Measurements from ENCODE around the gene PKNOX2. TPM values are rescaled to one million over a fixed set of nuclear protein-coding genes. Genes with fewer than 3 reads are reported as not detected.

The PKNOX2 gene
- total and polyA plus RNA-seq, 9 of the 15 experiments (the other 6 are each of a cell fraction or from before 2014, with no cell fraction given) = not detected

DNA sequence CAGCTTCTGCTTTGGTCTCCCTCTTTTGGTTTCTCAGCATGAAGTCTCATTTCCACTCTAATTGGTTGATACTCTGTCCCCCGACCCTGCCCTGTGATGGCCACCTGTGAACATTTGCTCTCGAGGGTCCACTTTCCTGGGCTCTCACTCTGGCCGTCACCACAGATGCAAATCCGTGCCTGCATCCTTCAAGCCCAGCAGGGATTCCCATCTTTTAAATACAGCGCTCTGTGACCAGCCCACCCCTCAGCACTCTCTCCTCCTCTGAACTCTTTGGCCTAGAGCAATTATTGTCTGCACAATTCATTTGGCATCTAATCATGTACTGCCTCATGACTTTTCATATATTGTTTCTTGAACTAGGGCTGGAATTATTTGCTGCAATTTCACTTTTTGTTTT is 26.0 kb downstream of the PKNOX2 start (continued):
- TF ChIP-seq ZNF445 (CRISPR knock-in tag; IDR thresholded peaks at IDR 0.05; ENCODE audit: low read depth) (no peak), JUNB (CRISPR knock-in tag; conservative IDR thresholded peaks at IDR 0.05) (no peak)
- TF ChIP-seq, protein P1, sequence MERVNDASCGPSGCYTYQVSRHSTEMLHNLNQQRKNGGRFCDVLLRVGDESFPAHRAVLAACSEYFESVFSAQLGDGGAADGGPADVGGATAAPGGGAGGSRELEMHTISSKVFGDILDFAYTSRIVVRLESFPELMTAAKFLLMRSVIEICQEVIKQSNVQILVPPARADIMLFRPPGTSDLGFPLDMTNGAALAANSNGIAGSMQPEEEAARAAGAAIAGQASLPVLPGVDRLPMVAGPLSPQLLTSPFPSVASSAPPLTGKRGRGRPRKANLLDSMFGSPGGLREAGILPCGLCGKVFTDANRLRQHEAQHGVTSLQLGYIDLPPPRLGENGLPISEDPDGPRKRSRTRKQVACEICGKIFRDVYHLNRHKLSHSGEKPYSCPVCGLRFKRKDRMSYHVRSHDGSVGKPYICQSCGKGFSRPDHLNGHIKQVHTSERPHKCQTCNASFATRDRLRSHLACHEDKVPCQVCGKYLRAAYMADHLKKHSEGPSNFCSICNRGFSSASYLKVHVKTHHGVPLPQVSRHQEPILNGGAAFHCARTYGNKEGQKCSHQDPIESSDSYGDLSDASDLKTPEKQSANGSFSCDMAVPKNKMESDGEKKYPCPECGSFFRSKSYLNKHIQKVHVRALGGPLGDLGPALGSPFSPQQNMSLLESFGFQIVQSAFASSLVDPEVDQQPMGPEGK (CRISPR knock-in tag; IDR thresholded peaks at IDR 0.05; ENCODE audit: borderline replicate concordance) = no peak

DNA sequence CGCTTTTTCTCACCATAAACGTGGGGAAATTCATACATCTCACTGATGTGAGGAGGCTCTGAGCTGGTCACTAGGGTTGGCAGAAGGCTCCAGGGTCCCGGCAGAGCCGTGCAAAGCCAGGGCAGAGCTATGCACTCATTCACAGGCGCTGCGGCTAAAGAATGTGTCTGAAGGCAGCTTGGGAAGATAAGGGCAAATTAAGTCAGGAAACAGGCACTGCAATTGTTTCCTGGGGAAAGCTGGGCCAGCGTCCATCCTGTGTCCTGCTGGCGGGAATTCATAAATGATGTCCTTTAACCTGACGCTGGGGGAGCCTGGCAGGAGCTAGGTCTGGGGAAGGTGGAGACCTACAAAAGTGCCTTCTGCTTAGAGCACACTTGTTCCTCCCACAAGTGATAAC is 27.6 kb downstream of the PKNOX2 start:
- CTCF ChIA-PET (ENCODE audit: low intra/inter-chr PET ratio) = no interaction called here

More for the DNA sequence above, 27.6 kb downstream of the PKNOX2 start:
- 3% methylated on average over 9 of the region's 9 CpGs for WGBS (ENCODE audit: insufficient coverage, low coverage, missing lambda C conversion rate)
- POLR2A ChIA-PET = interaction anchor here (0.7 kb wide), 1 partner anchor 26 kb away, joined by 5 read pairs; no protein-coding TSS in a partner anchor
- H2AFZ ChIP-seq (ENCODE audit: low read depth, low read length) = no peak overlapping the region
- no peak overlapping the region for H3K27ac ChIP-seq (ENCODE audit: extremely low read depth, low read depth, low read length)
- H3K9me1 ChIP-seq (ENCODE audit: control insufficient read depth, insufficient read depth, low read length) = peaks cover 3% of the 10 kb centered on the region
- H3K9me3 ChIP-seq (replicated peaks; ENCODE audit: control insufficient read depth, insufficient read depth, low read depth, low read length) = no peaks in the 10 kb centered on the region
- H3K36me3 ChIP-seq (ENCODE audit: control insufficient read depth, insufficient read depth, low read length) = no peaks in the 10 kb centered on the region
- no peak overlapping the region for H3K9ac ChIP-seq (ENCODE audit: insufficient read depth in 1 of 2, low read depth in 2 of 2, low read length in 2 of 2)
- intact Hi-C loops (cut with micrococcal nuclease) = no loop called here
- no peak for ATAC-seq
- BruUV-seq (replicated peaks) = no TSS peak
- TF ChIP-seq, protein P2, sequence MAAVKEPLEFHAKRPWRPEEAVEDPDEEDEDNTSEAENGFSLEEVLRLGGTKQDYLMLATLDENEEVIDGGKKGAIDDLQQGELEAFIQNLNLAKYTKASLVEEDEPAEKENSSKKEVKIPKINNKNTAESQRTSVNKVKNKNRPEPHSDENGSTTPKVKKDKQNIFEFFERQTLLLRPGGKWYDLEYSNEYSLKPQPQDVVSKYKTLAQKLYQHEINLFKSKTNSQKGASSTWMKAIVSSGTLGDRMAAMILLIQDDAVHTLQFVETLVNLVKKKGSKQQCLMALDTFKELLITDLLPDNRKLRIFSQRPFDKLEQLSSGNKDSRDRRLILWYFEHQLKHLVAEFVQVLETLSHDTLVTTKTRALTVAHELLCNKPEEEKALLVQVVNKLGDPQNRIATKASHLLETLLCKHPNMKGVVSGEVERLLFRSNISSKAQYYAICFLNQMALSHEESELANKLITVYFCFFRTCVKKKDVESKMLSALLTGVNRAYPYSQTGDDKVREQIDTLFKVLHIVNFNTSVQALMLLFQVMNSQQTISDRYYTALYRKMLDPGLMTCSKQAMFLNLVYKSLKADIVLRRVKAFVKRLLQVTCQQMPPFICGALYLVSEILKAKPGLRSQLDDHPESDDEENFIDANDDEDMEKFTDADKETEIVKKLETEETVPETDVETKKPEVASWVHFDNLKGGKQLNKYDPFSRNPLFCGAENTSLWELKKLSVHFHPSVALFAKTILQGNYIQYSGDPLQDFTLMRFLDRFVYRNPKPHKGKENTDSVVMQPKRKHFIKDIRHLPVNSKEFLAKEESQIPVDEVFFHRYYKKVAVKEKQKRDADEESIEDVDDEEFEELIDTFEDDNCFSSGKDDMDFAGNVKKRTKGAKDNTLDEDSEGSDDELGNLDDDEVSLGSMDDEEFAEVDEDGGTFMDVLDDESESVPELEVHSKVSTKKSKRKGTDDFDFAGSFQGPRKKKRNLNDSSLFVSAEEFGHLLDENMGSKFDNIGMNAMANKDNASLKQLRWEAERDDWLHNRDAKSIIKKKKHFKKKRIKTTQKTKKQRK (IDR thresholded peaks at IDR 0.05; ENCODE audit: borderline replicate concordance, low read depth, low read length) = no peak
- TF ChIP-seq, protein P3, sequence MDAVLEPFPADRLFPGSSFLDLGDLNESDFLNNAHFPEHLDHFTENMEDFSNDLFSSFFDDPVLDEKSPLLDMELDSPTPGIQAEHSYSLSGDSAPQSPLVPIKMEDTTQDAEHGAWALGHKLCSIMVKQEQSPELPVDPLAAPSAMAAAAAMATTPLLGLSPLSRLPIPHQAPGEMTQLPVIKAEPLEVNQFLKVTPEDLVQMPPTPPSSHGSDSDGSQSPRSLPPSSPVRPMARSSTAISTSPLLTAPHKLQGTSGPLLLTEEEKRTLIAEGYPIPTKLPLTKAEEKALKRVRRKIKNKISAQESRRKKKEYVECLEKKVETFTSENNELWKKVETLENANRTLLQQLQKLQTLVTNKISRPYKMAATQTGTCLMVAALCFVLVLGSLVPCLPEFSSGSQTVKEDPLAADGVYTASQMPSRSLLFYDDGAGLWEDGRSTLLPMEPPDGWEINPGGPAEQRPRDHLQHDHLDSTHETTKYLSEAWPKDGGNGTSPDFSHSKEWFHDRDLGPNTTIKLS (IDR thresholded peaks at IDR 0.05; ENCODE audit: borderline replicate concordance, low read depth) = no peak
- TF ChIP-seq TCF7L2 (IDR thresholded peaks at IDR 0.05; ENCODE audit: low read depth, low read length) = no peak
- no peak for TF ChIP-seq MCM5 (IDR thresholded peaks at IDR 0.05; ENCODE audit: low read depth)
- TF ChIP-seq NR4A1 (CRISPR knock-in tag; IDR thresholded peaks at IDR 0.05) = no peak
- TF ChIP-seq NR4A1 (tag; IDR thresholded peaks at IDR 0.05) = no peak
- no peaks in the 10 kb centered on the region for H4K20me1 ChIP-seq (replicated peaks; ENCODE audit: control insufficient read depth, insufficient read depth, low read length)
- DNase-seq (ENCODE audit: extremely low read depth in 1 of 4, low spot score in 3 of 4) = no peak
- FAIRE-seq = no peak
- H3K27me3 ChIP-seq (ENCODE audit: control insufficient read depth in 2 of 2, insufficient read depth in 2 of 2, low read length in 2 of 2) = peaks cover 25 to 76% of the 10 kb centered on the region in 2 experiments
- H3K79me2 ChIP-seq (ENCODE audit: control insufficient read depth, insufficient read depth, low read length) = no peaks in the 10 kb centered on the region
- in situ Hi-C loops (cut with MboI) = no loop called here
- H3K4me2 ChIP-seq (ENCODE audit: insufficient read depth, low read length) = no peak overlapping the region
- no peak overlapping the region for H3K4me3 ChIP-seq
- H3K4me1 ChIP-seq (replicated peaks in 1 of 2; ENCODE audit: control insufficient read depth in 2 of 2, insufficient read depth in 2 of 2, low read length in 2 of 2) = no peaks in the 10 kb centered on the region
